ENCODE data around the gene BZW1.

BZW1 gene

GRCh38 chr2:200839513-200839912, 27.8 kb downstream of the BZW1 start:
- DNase-seq (ENCODE audit: low read depth) = no peak

- no peak for DNase-seq (ENCODE audit: low read depth)
Observed at GRCh38 chr2:200843993-200844948, 32.6 kb downstream of the BZW1 start.

GRCh38 chr2:200845194-200845593, 33.5 kb downstream of the BZW1 start:
- no peak for DNase-seq (ENCODE audit: low read depth)

- no peak for DNase-seq (ENCODE audit: low read depth)
Observed at GRCh38 chr2:200845669-200846325, 34.1 kb downstream of the BZW1 start.

- DNase-seq (ENCODE audit: low read depth) = no peak
Observed at GRCh38 chr2:200847269-200847668, 35.6 kb downstream of the BZW1 start.

GRCh38 chr2:200847939-200848338, 36.2 kb downstream of the BZW1 start:
- DNase-seq (ENCODE audit: low read depth) = no peak

- no peak for DNase-seq (ENCODE audit: low read depth)
Observed at GRCh38 chr2:200850512-200851256, 39.0 kb downstream of the BZW1 start.

- DNase-seq (ENCODE audit: low read depth) = no peak
Observed at GRCh38 chr2:200851398-200852248, 39.9 kb downstream of the BZW1 start.

GRCh38 chr2:200852605-200853004, 40.9 kb downstream of the BZW1 start:
- DNase-seq (ENCODE audit: low read depth) = no peak

GRCh38 chr2:200856806-200857205, 45.1 kb downstream of the BZW1 start:
- DNase-seq (ENCODE audit: low read depth) = no peak

- peak; percentile 61 for DNase-seq (ENCODE audit: low read depth)
Observed at GRCh38 chr2:200860092-200860795, 48.5 kb downstream of the BZW1 start.

- no peak for DNase-seq (ENCODE audit: low read depth)
Observed at GRCh38 chr2:200861617-200862155, 50.0 kb downstream of the BZW1 start.

GRCh38 chr2:200862532-200863000, 50.9 kb downstream of the BZW1 start:
- DNase-seq (ENCODE audit: low read depth) = peak; percentile 41

GRCh38 chr2:200863782-200864175, 52.1 kb downstream of the BZW1 start:
- peak; percentile 19 for DNase-seq (ENCODE audit: low read depth)

GRCh38 chr2:200864176-200865034, 52.7 kb downstream of the BZW1 start, which contains the start of gene CLK1:
Gene CLK1, minus strand, starts transcription at chr2:200864658. Its CDS starts 2,796 bp downstream, at chr2:200861862.
- DNase-seq (ENCODE audit: low read depth) = peak; percentile 88

- no peak for DNase-seq (ENCODE audit: low read depth)
Observed at GRCh38 chr2:200869014-200869413, 57.3 kb downstream of the BZW1 start.

GRCh38 chr2:200871151-200871550, 59.4 kb downstream of the BZW1 start:
- DNase-seq (ENCODE audit: low read depth) = no peak

GRCh38 chr2:200873560-200873959, 61.9 kb downstream of the BZW1 start:
- no peak for DNase-seq (ENCODE audit: low read depth)

All from stromal cell of bone marrow (primary cell).